GM12878 (cell line): ENCODE data around the gene SIRT3. TPM values are rescaled to one million over a fixed set of nuclear protein-coding genes. Genes with fewer than 3 reads are reported as not detected.
A peak's percentile ranks its signal among the peaks of the same experiment; 100 is the strongest.

Source experiments
- ASH2L ChIP-seq: fragments of 300-600, 200-600 bp; sonication (generic); IDR thresholded peaks from 2 replicates; pipeline ENCODE4 v1.6.1; 2017; ENCODE audit warnings: low read depth, mild to moderate bottlenecking, borderline replicate concordance
- ATF7 ChIP-seq: fragments of 450-650 bp; IDR thresholded peaks from 2 replicates; pipeline ENCODE4 v1.6.1; 2016; ENCODE audit warnings: low read depth, mild to moderate bottlenecking
- BCLAF1 ChIP-seq: fragments of 450-650 bp; IDR thresholded peaks from 2 replicates; pipeline ENCODE4 v1.6.1; 2017; ENCODE audit warnings: antibody characterized with exemption, mild to moderate bottlenecking, moderate library complexity
- BHLHE40 ChIP-seq, 2 experiments: fragments of 450-650 bp in 1 of 2; IDR thresholded peaks; 2 replicates each; pipeline ENCODE4 v1.6.1; 2011 to 2017; ENCODE audit warnings: low read depth in 2 of 2, borderline replicate concordance in 1 of 2, improper control_type of control experiment in 1 of 2, low read length in 1 of 2, mild to moderate bottlenecking in 1 of 2
- BRCA1 ChIP-seq: IDR thresholded peaks from 2 replicates; pipeline ENCODE4 v1.6.1; 2011; ENCODE audit warnings: low read depth, low read length, improper control_type of control experiment
- CREB1 ChIP-seq: IDR thresholded peaks from 2 replicates; pipeline ENCODE4 v1.6.1; 2012; ENCODE audit warnings: low read depth, mild to moderate bottlenecking, inconsistent platforms
- CREM ChIP-seq: IDR thresholded peaks from 2 replicates; pipeline ENCODE4 v1.6.1; 2014; ENCODE audit warnings: antibody characterized with exemption, low read depth
- FOXM1 ChIP-seq: IDR thresholded peaks from 2 replicates; pipeline ENCODE4 v1.6.1; 2012; ENCODE audit warnings: low read depth, mild to moderate bottlenecking, inconsistent platforms, low read length, moderate library complexity
- IKZF1 ChIP-seq: fragments of 450-650 bp; conservative IDR thresholded peaks from 2 replicates; pipeline ENCODE4 v1.6.1; 2017; ENCODE audit warnings: antibody characterized with exemption, mild to moderate bottlenecking
- JUND ChIP-seq: IDR thresholded peaks from 2 replicates; pipeline ENCODE4 v1.6.1; 2012; ENCODE audit warnings: low read depth, mild to moderate bottlenecking, low read length, improper control_type of control experiment, moderate library complexity
- MYC ChIP-seq: IDR thresholded peaks from 2 replicates; pipeline ENCODE4 v1.6.1; 2011; ENCODE audit warnings: mild to moderate bottlenecking, low read length, moderate library complexity, inconsistent platforms; ENCODE audit not compliant: insufficient read depth, insufficient replicate concordance, insufficient read length, severe bottlenecking
- NFIC ChIP-seq: IDR thresholded peaks from 2 replicates; pipeline ENCODE4 v1.6.1; 2012; ENCODE audit warnings: low read depth, mild to moderate bottlenecking, inconsistent platforms, low read length, moderate library complexity
- NR2F1 ChIP-seq: fragments of 450-650 bp; conservative IDR thresholded peaks from 2 replicates; pipeline ENCODE4 v1.6.1; 2017; ENCODE audit warnings: mild to moderate bottlenecking
- NRF1 ChIP-seq: conservative IDR thresholded peaks from 2 replicates; pipeline ENCODE4 v1.6.1; 2011; ENCODE audit warnings: mild to moderate bottlenecking, low read depth, low read length, improper control_type of control experiment
- POU2F2 ChIP-seq: IDR thresholded peaks from 3 replicates; pipeline ENCODE4 v1.6.1; 2011; ENCODE audit warnings: low read depth, mild to moderate bottlenecking, low read length, borderline replicate concordance
- RELB ChIP-seq: fragments of 450-650 bp; IDR thresholded peaks from 2 replicates; pipeline ENCODE4 v1.6.1; 2017; ENCODE audit warnings: low read depth, mild to moderate bottlenecking, moderate library complexity
- RUNX3 ChIP-seq: IDR thresholded peaks from 2 replicates; pipeline ENCODE4 v1.6.1; 2012; ENCODE audit warnings: low read length, inconsistent platforms
- SIX5 ChIP-seq: IDR thresholded peaks from 2 replicates; pipeline ENCODE4 v1.6.1; 2011; ENCODE audit warnings: mild to moderate bottlenecking, low read depth, low read length, moderate library complexity; ENCODE audit not compliant: severe bottlenecking
- SMAD1 ChIP-seq: fragments of 450-650 bp; IDR thresholded peaks from 2 replicates; pipeline ENCODE4 v1.6.1; 2018; ENCODE audit warnings: mild to moderate bottlenecking, low read depth; ENCODE audit not compliant: partially characterized antibody
- SMC3 ChIP-seq: IDR thresholded peaks from 2 replicates; pipeline ENCODE4 v1.6.1; 2011; ENCODE audit warnings: low read length, improper control_type of control experiment, borderline replicate concordance
- WRNIP1 ChIP-seq: IDR thresholded peaks from 2 replicates; pipeline ENCODE4 v1.6.1; 2011; ENCODE audit warnings: low read depth, low read length, improper control_type of control experiment, borderline replicate concordance
- ZNF592 ChIP-seq: fragments of 450-650 bp; IDR thresholded peaks from 2 replicates; pipeline ENCODE4 v1.6.1; 2017; ENCODE audit warnings: mild to moderate bottlenecking, moderate library complexity
- polyA plus RNA-seq, 11 experiments: library from polyadenylated mRNA; depleted of rRNA in 4 of 11; unstranded in 6 of 11; stranded (reverse) in 5 of 11; fragments of >200 nt; fragmentation: Nextera tagmentation in 4 of 11; fragmentation: Illumina TruSeq in 1 of 11; extraction: Ambion mirVana in 4 of 11; extraction: Trizol in 1 of 11; gene quantifications; 1 replicate in 1 of 11; 2 replicates in 10 of 11; pipeline versions ENCODE4 v1.2.1 to v1.2.3, GENCODE V29; 2011 to 2016; ENCODE audit warnings: inconsistent platforms in 2 of 11, missing spikeins in 2 of 11, low read depth in 1 of 11
- total RNA-seq, 4 experiments: library from RNA; depleted of rRNA in 3 of 4; stranded (reverse); fragments of >200 nt in 3 of 4; fragmentation: Illumina TruSeq in 1 of 4; extraction: Trizol in 1 of 4; gene quantifications; 2 replicates each; pipeline versions ENCODE4 v1.2.1 to v1.2.3, GENCODE V29; 2013 to 2021

The SIRT3 gene
- total and polyA plus RNA-seq, 10 of the 15 experiments (the other 5 are each of a cell fraction or from before 2014, with no cell fraction given) = 0.90 to 23.2 (median 12.6) TPM

GRCh38 chr11:269146-269890, 33.2 kb upstream of the SIRT3 start (continued):
- TF ChIP-seq CREB1 (peak; percentile 64), RUNX3 (peak; percentile 95), CREM (peak; percentile 89), FOXM1 (peak; percentile 96), NR2F1 (peak; percentile 53; the same call in 1 of the 2 replicates), BCLAF1 (peak; percentile 71; the same call in 1 of the 2 replicates), ASH2L (peak; percentile 70; the same call in 1 of the 2 replicates), SIX5 (no peak), NFIC (peak; percentile 96), RELB (peak; percentile 91), IKZF1 (peak; percentile 89), BHLHE40 (IDR thresholded peaks at IDR 0.05; ENCODE audit: borderline replicate concordance in 1 of 2, low read depth in 2 of 2, low read length in 1 of 2) (peak; percentile 90 to 94), NRF1 (no peak), JUND (peak; percentile 84), MYC (no peak), SMAD1 (peak; percentile 63), SMC3 (no peak), POU2F2 (peak; percentile 76; the same call in 2 of the 3 replicates), ZNF592 (no peak), BRCA1 (no peak), ATF7 (peak; percentile 98), WRNIP1 (no peak)
